Activated CD8-positive, alpha-beta memory T cell treated with anti-CD3 and anti-CD28 coated beads for 36 hours (primary cell): Measurements from ENCODE around the gene ZNF628. TPM values are rescaled to one million over a fixed set of nuclear protein-coding genes. Genes with fewer than 3 reads are reported as not detected.

ENCODE experiments used
- CTCF ChIA-PET: fragments of 350-600 bp; sonication (Branson Sonifier 250); formaldehyde crosslinking; loops from one replicate; lab custom pipeline; 2021; ENCODE audit warnings: antibody characterized with exemption; lab: Charles Lee
- POLR2A ChIA-PET: fragments of 350-600 bp; sonication (Branson Sonifier 250); formaldehyde crosslinking; loops from one replicate; lab custom pipeline; 2021; ENCODE audit warnings: antibody characterized with exemption; lab: Charles Lee
- total RNA-seq, 2 experiments: library from RNA; stranded (reverse); gene quantifications; one replicate each; pipeline ENCODE4 v1.2.3, GENCODE V29; 2021

ZNF628 gene
- total RNA-seq, 2 experiments from 2014 or later = 6.4 to 7.4 TPM

GRCh38 chr19:55502197-55502952 is 26.0 kb downstream of the ZNF628 start:
- ChIA-PET POLR2A (no interaction called here), CTCF (interaction anchor here (0.7 to 1.6 kb wide), 3 partner anchors 35 to 361 kb away, joined by 3 to 6 read pairs (median 3); no protein-coding TSS in a partner anchor)

- POLR2A ChIA-PET = interaction anchor here (1.0 kb wide), 1 partner anchor 121 kb away, joined by 6 read pairs; the partner anchor contains the start of gene ZNF784
- CTCF ChIA-PET = interaction anchor here (0.7 to 2.4 kb wide), 11 partner anchors 26 to 386 kb away, joined by 3 to 46 read pairs (median 5); partner anchors contain the start of genes ISOC2, PPP1R12C and ZNF628
Observed at GRCh38 chr19:55503157-55503501, 26.7 kb downstream of the ZNF628 start.

DNA sequence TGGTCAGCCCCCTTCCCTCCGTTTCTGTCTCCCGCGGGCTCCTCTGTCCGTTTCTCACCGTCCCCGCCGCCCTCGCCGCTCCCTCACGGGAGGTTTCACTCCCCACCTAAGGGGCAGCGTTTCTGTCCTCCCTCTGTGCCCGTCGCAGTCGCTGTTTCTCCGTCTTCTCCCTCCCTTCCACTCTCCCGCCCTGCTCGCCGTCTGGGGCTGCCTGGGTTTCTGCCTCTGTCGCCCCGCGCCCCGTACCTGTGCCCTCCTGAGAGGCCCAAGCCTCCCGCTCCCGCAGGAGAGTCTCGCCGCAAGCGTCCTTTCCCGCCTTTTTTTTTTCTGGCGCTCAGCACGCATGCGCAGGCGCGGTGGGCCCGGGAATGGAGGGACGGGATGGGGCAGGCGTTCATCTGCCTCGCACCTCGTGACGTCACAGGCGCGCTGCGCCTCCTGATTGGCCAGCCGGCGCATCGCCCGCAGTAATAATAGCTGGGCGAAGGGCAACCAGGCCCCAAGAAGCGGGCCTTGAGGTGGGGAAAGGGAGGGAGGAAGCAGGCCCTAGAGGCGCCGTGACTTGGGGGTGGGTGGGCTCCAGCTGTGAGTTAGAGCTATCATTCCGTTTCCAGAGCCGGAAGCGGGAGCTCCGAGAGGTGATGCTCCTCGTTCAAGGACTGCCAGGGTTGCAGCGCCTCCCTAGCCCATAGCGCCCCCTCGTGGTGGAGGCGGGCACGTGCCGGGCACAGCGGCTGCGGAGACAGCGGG is 27.3 kb downstream of the ZNF628 start:
- ChIA-PET CTCF (interaction anchor here (0.6 to 2.4 kb wide), 38 partner anchors 9 to 1994 kb away, joined by 3 to 46 read pairs (median 4); partner anchors contain the start of genes FIZ1, ISOC2, NAT14 and PPP1R12C), POLR2A (interaction anchor here (0.7 to 1.0 kb wide), 2 partner anchors 25 to 121 kb away, joined by 4 to 6 read pairs; partner anchors contain the start of gene ZNF784)

DNA sequence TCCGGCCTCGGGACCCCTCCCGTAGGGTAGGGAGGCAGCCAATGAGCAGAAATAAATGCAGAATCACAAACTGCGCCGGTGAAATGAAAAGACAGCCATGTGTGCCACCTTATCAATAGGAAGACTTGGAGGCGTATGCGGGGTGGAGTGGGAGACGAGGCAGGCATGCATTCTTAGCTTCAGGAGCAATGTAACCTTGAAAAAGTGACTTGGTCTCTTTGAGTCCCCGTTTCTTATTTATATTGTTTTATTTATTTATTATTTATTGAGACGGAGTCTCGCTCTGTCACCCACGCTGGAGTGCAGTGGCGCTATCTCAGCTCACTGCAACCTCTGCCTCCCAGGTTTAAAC is 27.8 kb downstream of the ZNF628 start:
- ChIA-PET CTCF (interaction anchor here (0.6 to 2.4 kb wide), 37 partner anchors 9 to 1994 kb away, joined by 3 to 46 read pairs (median 5); partner anchors contain the start of genes FIZ1, ISOC2, NAT14 and PPP1R12C), POLR2A (interaction anchor here (0.6 to 1.0 kb wide), 3 partner anchors 25 to 1025 kb away, joined by 4 to 6 read pairs (median 6); partner anchors contain the start of gene ZNF784)

GRCh38 chr19:55504981-55505380 is 28.6 kb downstream of the ZNF628 start:
- CTCF ChIA-PET = interaction anchor here (1.4 to 2.4 kb wide), 9 partner anchors 19 to 128 kb away, joined by 3 to 46 read pairs (median 10); partner anchors contain the start of genes NAT14, SSC5D, ZNF628 and ZNF865
- POLR2A ChIA-PET = interaction anchor here (0.6 kb wide), 1 partner anchor 1026 kb away, joined by 6 read pairs; no protein-coding TSS in a partner anchor

DNA sequence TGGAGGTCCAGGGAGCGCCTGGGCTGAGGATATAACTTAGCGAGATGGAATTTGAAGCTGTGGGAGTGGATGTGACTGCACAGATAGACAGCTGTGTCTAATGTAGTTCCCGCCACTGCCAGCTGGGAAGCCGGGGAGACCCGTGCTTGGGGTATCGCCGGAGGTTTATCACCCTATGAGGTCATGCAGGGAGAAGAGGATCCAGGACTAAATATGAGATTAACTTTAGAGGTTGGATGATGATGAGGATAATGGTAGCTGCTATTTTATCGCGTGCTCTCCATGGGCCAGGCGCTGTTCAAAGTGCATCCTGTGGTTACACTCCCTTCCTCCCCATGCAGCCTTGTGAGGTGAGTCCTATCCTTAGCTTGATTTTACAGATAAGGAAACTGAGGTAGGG is 31.7 kb downstream of the ZNF628 start:
- CTCF ChIA-PET = interaction anchor here (1.5 kb wide), 1 partner anchor 125 kb away, joined by 4 read pairs; no protein-coding TSS in a partner anchor
- POLR2A ChIA-PET = interaction anchor here (0.6 kb wide), 1 partner anchor 40 kb away, joined by 3 read pairs; no protein-coding TSS in a partner anchor

DNA sequence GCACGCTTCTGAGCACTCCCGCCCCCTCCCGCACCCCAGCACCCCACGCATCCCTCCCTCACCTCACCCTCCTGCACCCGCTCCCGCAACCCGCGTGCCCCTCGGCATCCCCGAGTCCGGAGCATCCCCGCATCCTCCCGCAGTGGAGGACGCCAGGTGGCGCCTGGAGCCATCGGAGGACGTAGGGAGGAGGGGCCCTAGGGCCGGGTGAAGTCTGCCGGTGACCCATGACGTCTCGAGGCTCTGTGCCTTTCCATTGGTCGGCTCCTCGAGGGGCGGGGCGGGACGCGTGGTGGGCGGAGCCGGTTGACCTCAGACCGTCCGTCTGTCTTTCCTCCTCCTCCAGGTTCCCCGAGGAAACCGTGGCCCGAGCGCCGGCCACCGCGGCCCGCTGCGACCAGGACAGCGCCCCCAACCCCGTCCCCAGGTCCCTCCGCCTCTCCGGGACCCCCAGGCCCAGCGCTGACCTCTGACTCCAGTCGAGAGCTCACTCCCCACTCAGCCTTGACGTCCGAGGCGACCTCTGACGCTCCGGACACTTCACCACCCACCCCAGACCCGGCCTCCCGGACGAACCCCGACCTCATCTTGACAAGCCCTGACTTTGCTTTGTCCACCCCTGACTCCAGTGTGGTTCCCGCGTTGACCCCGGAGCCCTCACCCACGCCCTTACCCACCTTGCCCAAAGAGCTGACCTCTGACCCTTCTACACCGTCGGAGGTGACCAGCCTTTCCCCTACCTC is 40.6 kb downstream of the ZNF628 start:
- POLR2A ChIA-PET = no interaction called here
- CTCF ChIA-PET = interaction anchor here (1.2 to 6.0 kb wide), 5 partner anchors 16 to 115 kb away, joined by 3 to 59 read pairs (median 5); no protein-coding TSS in a partner anchor

DNA sequence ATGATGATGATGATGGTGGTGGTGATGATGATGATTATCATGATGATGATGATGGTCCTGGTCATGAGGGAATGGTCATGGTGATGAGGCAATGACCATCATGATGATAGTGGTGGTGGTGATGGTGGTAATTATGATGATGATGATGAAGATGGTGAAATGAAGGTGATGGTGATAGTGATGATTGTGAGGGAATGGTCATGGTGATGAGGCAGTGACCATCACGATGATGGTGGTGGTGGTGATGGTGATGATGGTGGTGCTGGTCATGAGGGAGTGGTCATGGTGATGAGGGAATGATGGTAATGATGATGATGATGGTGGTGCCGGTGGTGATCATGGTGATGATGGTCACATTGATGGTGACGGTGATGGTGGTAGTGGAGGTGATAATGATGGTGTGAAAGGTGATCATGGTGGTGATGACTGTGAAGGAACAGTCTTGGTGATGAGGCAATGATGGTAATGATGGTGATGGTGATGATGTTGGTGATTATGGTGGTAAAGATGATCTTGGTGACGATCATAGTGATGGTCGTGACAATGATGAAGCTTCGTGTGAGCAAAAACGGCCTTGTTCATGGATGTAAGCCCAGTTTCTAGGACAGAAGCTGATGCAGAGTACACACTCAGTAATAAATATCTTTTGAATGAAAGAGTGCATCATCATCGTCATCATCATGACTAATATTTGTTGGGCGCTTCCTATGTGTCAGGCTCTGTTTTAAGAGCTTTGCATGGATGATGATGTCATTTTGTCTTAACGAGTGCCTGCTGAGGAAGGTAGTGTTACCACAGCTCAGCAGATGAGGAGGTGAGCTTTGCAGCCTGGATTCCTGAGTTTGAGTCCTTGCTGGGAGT is 43.3 kb downstream of the ZNF628 start:
- POLR2A ChIA-PET = no interaction called here
- CTCF ChIA-PET = interaction anchor here (0.9 to 1.2 kb wide), 2 partner anchors 16 to 114 kb away, joined by 3 to 4 read pairs; no protein-coding TSS in a partner anchor

- ChIA-PET CTCF (interaction anchor here (0.9 to 1.2 kb wide), 2 partner anchors 17 to 113 kb away, joined by 3 to 4 read pairs; no protein-coding TSS in a partner anchor), POLR2A (no interaction called here)
Observed at GRCh38 chr19:55520691-55521292, 44.4 kb downstream of the ZNF628 start.

GRCh38 chr19:55525289-55526101 is 49.1 kb downstream of the ZNF628 start:
- ChIA-PET CTCF (no interaction called here), POLR2A (no interaction called here)

DNA sequence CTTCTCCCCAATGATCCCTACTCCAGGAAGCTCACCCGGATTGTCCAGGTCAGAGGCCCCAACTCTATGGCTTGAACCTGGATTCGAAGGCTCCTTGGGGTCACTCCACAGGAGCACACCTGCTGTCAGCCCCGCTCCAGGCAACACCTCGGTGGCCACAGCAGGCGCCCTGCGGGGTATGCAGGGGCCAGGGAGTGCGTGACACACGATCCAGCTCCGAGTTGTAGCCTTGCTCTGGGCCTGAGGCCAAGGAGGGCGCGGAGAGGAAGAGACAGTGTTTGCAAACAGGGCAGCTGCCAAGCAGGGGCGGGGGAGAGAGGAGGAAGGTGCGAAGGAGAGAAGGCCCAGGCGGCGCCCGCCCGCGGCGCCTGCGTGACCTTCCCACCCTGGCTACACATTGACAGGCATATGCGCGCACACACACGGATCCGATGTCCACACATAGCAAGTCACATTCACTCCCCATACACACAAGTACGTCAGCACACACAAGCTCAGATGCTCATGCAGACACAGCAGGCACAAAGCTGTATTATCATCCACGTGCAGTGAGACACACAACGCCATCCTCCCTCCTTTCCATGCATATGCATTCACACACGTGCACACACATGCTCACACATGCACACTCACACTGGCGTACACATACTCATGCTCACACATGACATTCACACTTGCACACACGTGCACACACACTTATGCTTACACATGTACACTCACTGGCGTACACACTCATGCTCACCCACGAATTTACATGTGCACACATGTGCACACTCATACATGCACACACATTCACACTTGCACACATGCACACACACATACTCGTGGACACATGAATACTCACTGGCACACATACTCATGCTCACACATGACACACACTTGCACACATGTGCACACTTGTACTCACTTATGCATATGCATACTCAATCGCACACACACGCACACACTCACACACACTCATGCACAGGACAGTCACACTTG is 50.1 kb downstream of the ZNF628 start:
- POLR2A ChIA-PET = no interaction called here
- CTCF ChIA-PET = no interaction called here

- CTCF ChIA-PET = no interaction called here
- POLR2A ChIA-PET = no interaction called here
Observed at GRCh38 chr19:55527197-55528029, 51.0 kb downstream of the ZNF628 start.

GRCh38 chr19:55528030-55528803 is 51.8 kb downstream of the ZNF628 start:
- ChIA-PET POLR2A (no interaction called here), CTCF (no interaction called here)
